Smooth muscle cell (in vitro differentiated cells): ENCODE results near the gene ARSB. TPM values are rescaled to one million over a fixed set of nuclear protein-coding genes. Genes with fewer than 3 reads are reported as not detected.

Experiments used
- DNase-seq: peaks from one replicate; lab custom pipeline; 2025; ENCODE audit not compliant: unreplicated experiment; lab: John Stamatoyannopoulos, UW
- H2AFZ ChIP-seq: fragments of 200-600 bp; sonication (generic); 2 replicates; pipeline ENCODE4 v1.6.0; 2016; ENCODE audit warnings: antibody characterized with exemption, low read depth, mild to moderate bottlenecking
- H3F3A ChIP-seq: fragments of 200-600 bp; sonication (generic); 2 replicates; pipeline ENCODE4 v1.6.0; 2017; ENCODE audit warnings: antibody characterized with exemption, low read depth
- H3K27ac ChIP-seq: fragments of 200-600 bp; sonication (generic); 2 replicates; pipeline ENCODE4 v1.5.1; 2016; ENCODE audit warnings: low read depth, mild to moderate bottlenecking
- H3K27me3 ChIP-seq: fragments of 200-600 bp; sonication (generic); 2 replicates; pipeline ENCODE4 v1.6.1; 2016; ENCODE audit warnings: low read depth, mild to moderate bottlenecking
- H3K36me3 ChIP-seq: fragments of 200-600 bp; sonication (generic); 2 replicates; pipeline ENCODE4 v1.5.1; 2016; ENCODE audit warnings: low read depth
- H3K4me1 ChIP-seq: fragments of 200-600 bp; sonication (generic); 2 replicates; pipeline ENCODE4 v1.5.1; 2016; ENCODE audit warnings: low read depth
- H3K4me2 ChIP-seq: fragments of 200-600 bp; sonication (generic); 2 replicates; pipeline ENCODE4 v1.6.0; 2016; ENCODE audit warnings: mild to moderate bottlenecking
- H3K4me3 ChIP-seq: fragments of 200-600 bp; sonication (generic); 2 replicates; pipeline ENCODE4 v1.5.1; 2016; ENCODE audit warnings: mild to moderate bottlenecking
- H3K79me2 ChIP-seq: fragments of 200-600 bp; sonication (generic); 2 replicates; pipeline ENCODE4 v1.6.0; 2016; ENCODE audit warnings: low read depth, mild to moderate bottlenecking
- H3K9ac ChIP-seq: fragments of 200-600 bp; sonication (generic); 2 replicates; pipeline ENCODE4 v1.6.0; 2016; ENCODE audit warnings: low read depth
- H3K9me3 ChIP-seq: fragments of 200-600 bp; sonication (generic); replicated peaks from 2 replicates; pipeline ENCODE4 v1.5.1; 2016; ENCODE audit warnings: low read depth
- H4K20me1 ChIP-seq: fragments of 200-600 bp; sonication (generic); 2 replicates; pipeline ENCODE4 v1.6.0; 2016; ENCODE audit warnings: low read depth
- WGBS: methylation state at CpG from one replicate; pipeline ENCODE4 v1.1.7; 2016; ENCODE audit warnings: low lambda C conversion rate; 5-methylcytosine and 5-hydroxymethylcytosine counted together
- polyA plus RNA-seq: library from polyadenylated mRNA; unstranded; fragments of >200 nt; fragmentation: Nextera tagmentation; extraction: Ambion mirVana; gene quantifications from 2 replicates; pipeline ENCODE4 v1.2.1, GENCODE V29; 2016
- total RNA-seq: library from RNA; depleted of rRNA; stranded (reverse); fragments of >200 nt; gene quantifications from 2 replicates; pipeline ENCODE4 v1.2.3, GENCODE V29; 2014
- TF ChIP-seq, protein P1 (sequence below): fragments of 200-600 bp; sonication (generic); IDR thresholded peaks from 2 replicates; pipeline ENCODE4 v1.5.1; 2017; ENCODE audit warnings: borderline replicate concordance, mild to moderate bottlenecking, antibody characterized with exemption; ENCODE audit not compliant: insufficient read depth, poor library complexity, severe bottlenecking

ARSB gene
- total and polyA plus RNA-seq, 2 experiments from 2014 or later: 17.5 to 23.2 TPM

DNA sequence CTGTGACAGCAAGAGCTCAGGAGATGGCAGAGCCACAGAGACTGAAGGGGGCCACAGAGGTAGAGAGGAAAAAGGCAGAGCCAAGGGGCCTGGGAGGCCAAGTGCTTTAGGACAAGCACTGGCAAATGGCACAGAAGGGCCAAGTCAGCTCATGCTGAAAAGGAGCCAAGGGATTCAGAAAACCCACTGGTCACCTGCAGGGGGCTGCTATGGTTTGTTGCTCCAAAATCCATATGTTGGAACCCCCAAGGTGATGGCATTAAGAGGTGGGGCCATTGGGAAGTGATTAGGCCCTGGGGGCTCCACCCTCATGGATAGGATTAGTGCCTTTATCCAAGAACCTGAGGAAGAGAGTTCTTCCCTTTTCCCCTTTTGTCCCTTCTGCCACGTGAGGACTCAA lies 165.4 kb downstream of the ARSB start:
- 89% methylated on average over 1 of the region's 1 CpG for WGBS
- no peak overlapping the region for H3K9ac ChIP-seq
- TF ChIP-seq, protein P1, sequence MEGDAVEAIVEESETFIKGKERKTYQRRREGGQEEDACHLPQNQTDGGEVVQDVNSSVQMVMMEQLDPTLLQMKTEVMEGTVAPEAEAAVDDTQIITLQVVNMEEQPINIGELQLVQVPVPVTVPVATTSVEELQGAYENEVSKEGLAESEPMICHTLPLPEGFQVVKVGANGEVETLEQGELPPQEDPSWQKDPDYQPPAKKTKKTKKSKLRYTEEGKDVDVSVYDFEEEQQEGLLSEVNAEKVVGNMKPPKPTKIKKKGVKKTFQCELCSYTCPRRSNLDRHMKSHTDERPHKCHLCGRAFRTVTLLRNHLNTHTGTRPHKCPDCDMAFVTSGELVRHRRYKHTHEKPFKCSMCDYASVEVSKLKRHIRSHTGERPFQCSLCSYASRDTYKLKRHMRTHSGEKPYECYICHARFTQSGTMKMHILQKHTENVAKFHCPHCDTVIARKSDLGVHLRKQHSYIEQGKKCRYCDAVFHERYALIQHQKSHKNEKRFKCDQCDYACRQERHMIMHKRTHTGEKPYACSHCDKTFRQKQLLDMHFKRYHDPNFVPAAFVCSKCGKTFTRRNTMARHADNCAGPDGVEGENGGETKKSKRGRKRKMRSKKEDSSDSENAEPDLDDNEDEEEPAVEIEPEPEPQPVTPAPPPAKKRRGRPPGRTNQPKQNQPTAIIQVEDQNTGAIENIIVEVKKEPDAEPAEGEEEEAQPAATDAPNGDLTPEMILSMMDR: no peak
- H3K27me3 ChIP-seq: no peaks in the 10 kb centered on the region
- no peaks in the 10 kb centered on the region for H3K4me1 ChIP-seq
- H3F3A ChIP-seq: peaks cover 2% of the 10 kb centered on the region
- no peaks in the 10 kb centered on the region for H3K36me3 ChIP-seq
- no peaks in the 10 kb centered on the region for H3K9me3 ChIP-seq
- no peaks in the 10 kb centered on the region for H3K79me2 ChIP-seq
- no peak for DNase-seq
- no peak overlapping the region for H3K27ac ChIP-seq
- H3K4me2 ChIP-seq: no peak overlapping the region
- no peak overlapping the region for H3K4me3 ChIP-seq
- no peak overlapping the region for H2AFZ ChIP-seq
- no peaks in the 10 kb centered on the region for H4K20me1 ChIP-seq

DNA sequence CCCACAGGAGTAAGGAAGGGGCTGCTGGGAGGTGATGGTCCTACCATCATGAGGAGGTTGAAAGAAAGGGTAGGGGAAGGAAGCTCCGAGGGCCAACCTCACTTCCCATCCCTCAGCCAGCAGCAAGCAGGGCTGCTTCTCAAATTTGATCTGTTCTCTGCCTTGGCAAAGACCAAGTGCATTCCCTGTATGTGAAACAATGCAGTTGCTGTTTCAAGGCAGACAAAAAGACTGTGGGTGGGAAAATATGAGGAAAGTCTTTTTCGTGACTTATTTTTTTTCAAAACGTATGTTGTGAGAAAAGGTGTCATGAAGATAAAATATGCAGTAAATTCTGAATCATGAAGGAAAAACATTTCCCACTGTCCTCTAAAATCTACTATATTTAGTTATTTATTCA lies 165.9 kb downstream of the ARSB start:
- H3F3A ChIP-seq: no peaks in the 10 kb centered on the region
- H3K9me3 ChIP-seq: no peaks in the 10 kb centered on the region
- no peak overlapping the region for H3K4me3 ChIP-seq
- no peak overlapping the region for H2AFZ ChIP-seq
- H3K27me3 ChIP-seq: no peaks in the 10 kb centered on the region
- no peaks in the 10 kb centered on the region for H3K79me2 ChIP-seq
- H4K20me1 ChIP-seq: no peaks in the 10 kb centered on the region
- no peaks in the 10 kb centered on the region for H3K4me1 ChIP-seq
- H3K27ac ChIP-seq: no peak overlapping the region
- WGBS: 94% methylated on average over 3 of the region's 3 CpGs
- no peak for DNase-seq
- TF ChIP-seq, protein P1: no peak
- H3K4me2 ChIP-seq: no peak overlapping the region
- no peaks in the 10 kb centered on the region for H3K36me3 ChIP-seq
- H3K9ac ChIP-seq: no peak overlapping the region

DNA sequence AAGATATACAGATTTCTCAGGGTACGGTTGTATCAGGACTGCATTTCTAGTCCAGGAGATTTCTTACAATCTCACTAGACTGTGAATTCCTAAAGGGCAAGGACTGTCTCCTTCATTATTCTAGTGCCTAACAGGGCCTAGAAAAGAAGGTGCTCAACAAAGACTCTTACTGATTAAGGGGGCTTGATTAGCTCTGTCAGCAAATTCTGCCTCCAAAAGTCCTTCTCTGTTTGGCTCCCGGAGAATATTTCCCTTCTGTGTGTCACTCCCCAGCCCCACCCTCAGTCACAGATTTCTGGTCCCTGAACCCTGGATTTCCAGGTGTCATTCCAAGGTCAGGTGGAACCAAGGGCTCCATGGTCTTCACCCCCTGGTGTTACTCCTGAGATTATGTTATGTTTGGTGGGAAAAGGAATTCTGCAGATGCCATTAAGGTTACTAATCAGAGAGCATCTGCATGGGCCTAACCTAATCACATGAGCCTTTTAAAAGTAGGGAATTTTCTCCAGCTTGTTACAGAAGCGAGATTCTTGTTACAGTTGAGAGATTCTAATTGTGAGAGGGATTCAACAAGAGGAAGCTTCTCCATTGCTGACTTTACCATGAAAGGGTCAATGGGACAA lies 168.9 kb downstream of the ARSB start:
- 85% methylated on average over 3 of the region's 3 CpGs for WGBS
- H3K9me3 ChIP-seq: no peaks in the 10 kb centered on the region

More for the DNA sequence above, 168.9 kb downstream of the ARSB start:
- no peaks in the 10 kb centered on the region for H4K20me1 ChIP-seq
- no peak overlapping the region for H2AFZ ChIP-seq
- H3K4me1 ChIP-seq: peaks cover 3% of the 10 kb centered on the region
- H3K79me2 ChIP-seq: no peaks in the 10 kb centered on the region
- TF ChIP-seq, protein P1: no peak
- no peak overlapping the region for H3K27ac ChIP-seq
- no peak overlapping the region for H3K4me2 ChIP-seq
- no peak for DNase-seq
- no peaks in the 10 kb centered on the region for H3F3A ChIP-seq
- H3K9ac ChIP-seq: no peak overlapping the region
- no peaks in the 10 kb centered on the region for H3K27me3 ChIP-seq
- H3K4me3 ChIP-seq: no peak overlapping the region
- no peaks in the 10 kb centered on the region for H3K36me3 ChIP-seq
